HG02870 (cell line): ENCODE data around the gene STMP1.

Experiments
- ATAC-seq: cut with Tn5 transposase; IDR thresholded peaks from one replicate; pipeline ENCODE4 v1.9.1; 2021; ENCODE audit warnings: mild to moderate bottlenecking, moderate library complexity; ENCODE audit not compliant: unreplicated experiment

The STMP1 gene

GRCh38 chr7:135693558-135693957 lies 31.2 kb downstream of the STMP1 start:
- ATAC-seq, result no peak

GRCh38 chr7:135697276-135698049 lies 35.1 kb downstream of the STMP1 start:
- no peak for ATAC-seq

GRCh38 chr7:135704074-135704473 lies 41.8 kb downstream of the STMP1 start:
- no peak for ATAC-seq

DNA sequence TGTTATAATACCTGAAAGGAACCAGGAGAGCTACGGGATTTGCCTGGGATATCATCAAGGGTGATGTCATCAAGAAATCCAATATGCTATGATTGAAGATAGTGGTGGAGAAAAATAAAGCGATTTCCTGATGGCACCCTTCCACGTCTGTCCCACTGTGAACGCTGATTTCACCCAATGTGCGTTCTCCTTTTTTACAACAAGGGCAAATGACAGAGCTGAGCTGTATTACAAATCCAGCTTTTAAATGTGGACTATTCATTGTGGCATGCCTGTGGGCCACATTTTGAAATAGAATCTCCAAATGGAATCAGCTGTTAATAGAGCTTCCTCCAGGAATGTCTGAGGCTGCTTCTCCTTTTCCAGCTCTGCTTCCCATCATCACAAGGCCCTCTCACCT lies 42.4 kb downstream of the STMP1 start:
- ATAC-seq, result no peak

DNA sequence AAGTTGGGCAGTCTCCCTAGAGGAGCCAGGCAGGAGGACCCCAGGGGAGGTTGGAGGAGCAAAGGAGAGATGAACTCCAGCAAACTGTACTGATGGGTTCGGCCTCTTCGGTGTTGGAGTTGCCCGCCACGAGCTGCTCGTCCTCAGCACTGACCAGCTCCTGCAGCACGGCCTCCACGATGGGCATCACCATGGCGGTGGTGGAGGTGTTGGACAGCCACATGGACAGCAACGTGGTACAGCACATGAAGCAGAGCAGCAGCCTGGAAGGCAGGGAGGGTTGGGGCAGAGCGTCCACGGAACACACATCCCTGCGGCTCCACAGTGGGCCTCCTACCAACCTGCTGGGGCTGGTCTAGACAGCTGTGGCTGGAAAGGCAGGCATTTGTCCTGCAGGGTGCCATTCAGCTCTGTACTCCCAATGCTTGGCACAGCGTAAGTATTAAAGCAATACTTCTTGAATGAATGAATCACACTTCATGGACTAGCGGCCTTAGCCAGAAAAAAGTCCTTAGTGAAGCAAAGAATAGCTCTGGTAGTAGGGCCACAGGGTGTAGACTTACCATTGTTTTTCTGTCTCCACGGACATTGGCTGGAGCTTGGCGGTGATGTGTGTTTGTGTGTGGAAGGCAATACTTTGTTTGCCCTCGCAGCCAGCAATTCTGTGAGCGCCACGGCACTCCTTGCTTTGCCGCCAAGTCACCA lies 43.9 kb downstream of the STMP1 start:
- ATAC-seq, result no peak

GRCh38 chr7:135706858-135707569 lies 44.7 kb downstream of the STMP1 start:
- no peak for ATAC-seq

- no peak for ATAC-seq
Measured at GRCh38 chr7:135707570-135707966, 45.3 kb downstream of the STMP1 start.

GRCh38 chr7:135708041-135708440 lies 45.7 kb downstream of the STMP1 start:
- no peak for ATAC-seq

GRCh38 chr7:135709508-135709907 lies 47.2 kb downstream of the STMP1 start:
- ATAC-seq, result no peak

DNA sequence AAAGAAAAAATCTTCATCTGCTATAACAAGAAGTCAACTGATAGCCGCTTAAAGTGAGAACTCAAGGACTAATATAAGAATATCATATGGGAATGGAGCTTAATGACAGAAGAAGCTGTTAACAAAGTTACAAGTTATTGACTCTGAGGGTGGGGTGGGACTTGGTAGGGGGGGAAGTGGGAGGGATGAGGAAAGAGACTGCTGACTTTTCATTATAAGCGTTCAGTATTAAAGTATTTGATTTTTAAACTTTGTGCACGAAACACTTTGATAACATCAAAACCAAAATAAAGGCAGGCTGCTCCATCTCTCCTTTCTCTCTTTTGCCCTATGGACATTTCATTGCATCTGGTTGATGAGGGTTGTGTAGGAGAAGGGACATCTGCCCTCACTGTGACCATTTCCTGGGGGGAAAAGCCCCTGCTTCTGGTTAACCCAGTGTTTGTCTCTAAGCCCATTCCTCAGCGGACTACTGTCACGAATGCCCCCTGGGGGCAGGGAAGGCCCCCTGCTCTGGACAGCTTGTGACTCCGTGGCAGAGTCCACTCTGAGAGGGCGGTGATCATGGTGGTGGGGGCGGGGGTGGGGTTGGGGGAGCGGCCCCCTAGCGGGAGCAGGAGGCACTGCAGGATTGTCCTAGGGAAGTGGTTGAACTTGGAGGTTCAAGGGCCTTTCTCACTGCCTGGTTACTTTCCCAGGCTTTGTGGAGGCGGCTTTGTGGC lies 48.3 kb downstream of the STMP1 start:
- no peak for ATAC-seq

GRCh38 chr7:135711139-135711469 lies 48.8 kb downstream of the STMP1 start:
- ATAC-seq, result no peak

DNA sequence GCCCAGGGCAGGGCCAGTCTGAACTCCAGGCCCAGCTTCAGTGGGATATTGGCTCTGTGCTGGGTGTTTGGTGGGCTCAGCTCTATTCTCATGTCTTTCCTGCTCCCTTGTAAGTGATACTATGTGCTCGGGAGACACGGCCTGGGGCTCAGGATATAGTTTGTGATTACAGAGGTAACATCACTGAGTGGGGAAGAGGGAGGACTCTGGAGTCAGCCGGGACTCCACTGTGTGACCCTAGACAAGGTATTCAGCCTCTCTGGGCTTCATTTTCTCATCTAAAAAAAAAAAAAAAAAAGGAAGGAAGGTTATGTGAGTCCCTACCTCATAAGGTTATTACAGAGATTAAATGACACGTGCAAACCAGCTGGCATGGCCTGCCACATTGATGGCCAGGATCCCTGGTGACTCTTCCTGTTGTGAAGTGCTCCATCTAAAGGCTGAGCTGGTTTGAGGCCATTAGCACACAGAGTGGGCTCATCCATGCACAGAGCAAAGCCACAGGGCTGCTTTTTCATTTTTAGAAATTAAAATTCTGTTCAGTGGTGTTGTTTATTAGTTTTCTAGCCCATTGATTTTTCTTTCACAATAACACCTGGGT lies 50.0 kb downstream of the STMP1 start:
- ATAC-seq, result no peak

- no peak for ATAC-seq
Measured at GRCh38 chr7:135712796-135713195, 50.5 kb downstream of the STMP1 start.

DNA sequence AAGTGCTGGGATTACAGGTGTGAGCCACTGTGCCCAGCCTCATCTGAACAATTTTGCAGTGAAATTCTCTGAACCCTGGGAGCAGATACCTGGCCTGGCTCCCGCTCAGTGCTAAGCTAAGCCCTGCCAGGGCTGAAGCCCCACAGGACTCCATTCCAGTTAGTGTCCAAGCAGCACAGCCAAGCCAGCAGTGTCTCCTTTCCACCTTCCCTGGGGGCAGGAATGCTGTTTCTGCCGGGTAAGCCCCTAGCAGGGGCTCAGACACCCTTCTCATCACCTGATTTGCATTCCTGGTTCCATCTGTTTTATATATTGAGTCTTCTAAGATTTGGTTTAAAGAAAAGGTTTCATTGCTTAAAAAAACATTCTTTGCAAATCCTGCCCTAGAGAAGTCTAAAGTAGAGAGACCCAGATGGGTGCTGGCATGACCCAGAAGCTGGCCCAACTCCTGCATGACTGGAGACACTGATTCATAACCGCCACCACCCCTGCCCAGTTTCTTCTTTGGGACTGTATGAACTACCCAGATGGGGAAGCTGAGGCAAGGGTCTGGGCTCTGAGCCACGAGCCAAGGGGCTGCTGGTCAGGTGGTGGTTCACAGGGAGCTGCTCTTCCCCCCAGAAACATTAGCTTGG lies 51.6 kb downstream of the STMP1 start:
- ATAC-seq, result no peak

DNA sequence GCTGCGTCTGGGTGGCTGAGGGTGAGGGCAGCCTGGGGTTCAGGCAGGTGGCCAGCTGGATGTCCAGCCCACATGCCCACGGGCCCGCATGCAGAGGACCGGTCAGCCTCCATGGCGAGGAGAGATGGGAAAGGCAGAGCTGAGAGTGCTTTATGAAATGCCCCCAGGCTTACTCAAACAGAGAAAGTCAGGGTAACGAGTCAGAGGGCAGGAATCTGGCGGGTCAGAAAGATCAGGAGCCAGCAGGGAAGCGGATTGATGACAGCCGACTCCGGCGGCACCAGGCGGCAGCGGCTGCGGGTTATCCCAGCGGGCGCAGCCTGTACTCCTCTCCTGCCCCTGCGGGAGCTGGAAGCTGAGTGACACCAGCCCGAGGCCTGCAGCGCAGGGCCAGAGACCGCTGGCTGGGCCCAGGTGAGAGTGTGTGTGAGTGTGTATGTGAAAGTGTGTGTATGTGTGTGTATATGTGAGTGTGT lies 52.3 kb downstream of the STMP1 start:
- ATAC-seq, result no peak

GRCh38 chr7:135715055-135715522 lies 52.8 kb downstream of the STMP1 start:
- ATAC-seq, result no peak

DNA sequence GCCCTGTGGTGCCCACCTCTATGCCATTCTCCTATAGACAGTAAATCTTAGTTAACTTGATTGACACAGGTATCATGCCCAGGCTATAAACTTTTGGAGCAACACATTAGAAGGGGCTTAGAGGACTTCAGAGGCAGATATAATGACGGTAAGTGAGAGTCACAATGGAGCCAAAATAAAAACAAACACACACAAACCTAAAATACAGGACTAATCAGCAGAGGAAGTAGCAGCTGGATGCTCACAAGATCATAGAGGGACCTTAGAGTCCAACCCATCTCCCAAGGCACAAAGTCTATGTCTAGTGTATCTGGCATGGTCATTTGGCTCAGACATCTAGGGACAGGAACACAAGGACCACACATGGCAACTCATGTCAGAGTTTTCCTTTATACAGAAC lies 53.4 kb downstream of the STMP1 start:
- no peak for ATAC-seq

DNA sequence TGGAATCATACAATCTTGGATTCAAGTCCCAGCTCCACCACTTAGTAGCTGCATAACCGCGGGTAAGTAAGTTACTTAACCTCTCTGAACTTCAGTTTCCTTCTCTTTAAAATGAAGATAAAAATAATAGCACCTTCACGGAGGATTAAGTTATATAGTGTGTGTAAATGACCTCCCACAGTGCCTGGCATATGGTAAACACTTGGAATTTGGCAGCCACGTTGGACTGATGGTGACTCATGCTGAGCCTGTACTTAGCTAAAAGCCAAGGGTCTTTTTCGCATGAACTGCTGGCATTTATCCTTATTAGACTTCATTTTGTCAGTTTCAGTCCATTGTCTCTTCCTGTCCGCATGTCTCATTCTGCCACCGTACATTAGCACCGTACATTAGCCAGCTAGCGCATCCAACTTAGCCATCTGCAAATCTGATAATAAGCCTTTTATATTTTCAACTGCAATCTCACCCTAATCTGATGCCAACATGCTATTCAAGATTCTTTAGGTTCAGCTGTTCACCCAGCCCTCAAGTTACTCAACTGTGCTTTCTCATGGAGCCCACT lies 54.4 kb downstream of the STMP1 start:
- no peak for ATAC-seq

- no peak for ATAC-seq
Measured at GRCh38 chr7:135717693-135718092, 55.4 kb downstream of the STMP1 start.

DNA sequence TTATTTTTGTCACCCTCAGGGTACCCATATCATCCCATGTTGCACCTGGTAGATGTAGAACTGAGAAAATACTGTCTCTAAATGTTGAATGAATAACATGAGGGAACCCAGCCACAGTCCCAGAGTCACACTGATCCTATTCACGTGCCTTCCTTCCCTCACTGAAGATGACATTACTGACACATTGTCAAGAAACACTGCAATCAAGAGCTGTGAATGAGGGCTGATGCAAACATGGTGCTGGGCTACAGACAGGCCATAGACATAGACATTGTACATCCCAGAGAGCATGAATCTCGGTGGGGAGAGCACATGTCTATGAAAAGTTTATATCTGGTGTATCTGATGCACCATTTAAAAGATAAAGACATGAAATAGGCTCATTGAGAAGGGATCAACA lies 55.9 kb downstream of the STMP1 start:
- ATAC-seq, result no peak
